OCI-LY1 (cell line): ENCODE measurements around the gene SP6.
A peak's percentile ranks its signal among the peaks of the same experiment; 100 is the strongest.

Source experiments
- H2AFZ ChIP-seq: fragments of 200-600 bp; sonication (generic), shearing (Covaris generic); 2 replicates; pipeline ENCODE4 v1.6.0; 2014; ENCODE audit warnings: antibody characterized with exemption, mild to moderate bottlenecking, low read length
- H3F3A ChIP-seq: fragments of 200-600 bp; sonication (generic), shearing (Covaris generic); 2 replicates; pipeline ENCODE4 v1.6.0; 2014; ENCODE audit warnings: mild to moderate bottlenecking, antibody characterized with exemption, low read length, moderate library complexity; ENCODE audit not compliant: insufficient read depth
- H3K27ac ChIP-seq: fragments of 200-600 bp; sonication (generic); 2 replicates; pipeline ENCODE4 v1.5.1; 2014; ENCODE audit warnings: low read length, mixed run types, mild to moderate bottlenecking, low read depth; ENCODE audit not compliant: poor library complexity, severe bottlenecking
- H3K27me3 ChIP-seq: fragments of 200-600 bp; sonication (generic); 2 replicates; pipeline ENCODE4 v1.6.0; 2014; ENCODE audit warnings: antibody characterized with exemption, mild to moderate bottlenecking, low read length, moderate library complexity; ENCODE audit not compliant: insufficient read depth
- H3K36me3 ChIP-seq: fragments of 200-600 bp; sonication (generic); 2 replicates; pipeline ENCODE4 v1.6.1; 2014; ENCODE audit warnings: mild to moderate bottlenecking, antibody characterized with exemption, low read length, moderate library complexity, mixed read lengths; ENCODE audit not compliant: insufficient read depth
- H3K4me1 ChIP-seq: fragments of 200-600 bp; sonication (generic); 2 replicates; pipeline ENCODE4 v1.5.1; 2014; ENCODE audit warnings: mild to moderate bottlenecking, low read length, moderate library complexity; ENCODE audit not compliant: insufficient read depth, severe bottlenecking
- H3K4me2 ChIP-seq: fragments of 200-600 bp; sonication (generic), shearing (Covaris generic); 2 replicates; pipeline ENCODE4 v1.6.1; 2014; ENCODE audit warnings: low read length
- H3K4me3 ChIP-seq: fragments of 200-600 bp; sonication (generic); 2 replicates; pipeline ENCODE4 v1.5.1; 2014; ENCODE audit warnings: low read length, low read depth, mild to moderate bottlenecking, mixed read lengths; ENCODE audit not compliant: poor library complexity, severe bottlenecking
- H3K79me2 ChIP-seq: fragments of 200-600 bp; shearing (Covaris generic); 2 replicates; pipeline ENCODE4 v1.6.1; 2016; ENCODE audit warnings: mixed run types, low read length, mixed read lengths; ENCODE audit not compliant: insufficient read depth
- H3K9ac ChIP-seq: fragments of 200-600 bp; sonication (generic), shearing (Covaris generic); 2 replicates; pipeline ENCODE4 v1.6.1; 2014; ENCODE audit warnings: mild to moderate bottlenecking, low read length, mixed read lengths
- H3K9me2 ChIP-seq: fragments of 200-600 bp; sonication (generic), shearing (Covaris generic); 2 replicates; pipeline ENCODE4 v1.6.1; 2014; ENCODE audit warnings: low read depth, mild to moderate bottlenecking, low read length, mixed read lengths
- H3K9me3 ChIP-seq: fragments of 200-600 bp; shearing (Covaris generic); 2 replicates; pipeline ENCODE4 v1.6.1; 2014; ENCODE audit warnings: low read length, mixed read lengths
- H4K20me1 ChIP-seq: fragments of 200-600 bp; sonication (generic), shearing (Covaris generic); 2 replicates; pipeline ENCODE4 v1.6.0; 2016; ENCODE audit warnings: mild to moderate bottlenecking, low read length; ENCODE audit not compliant: insufficient read depth
- CTCF ChIP-seq: fragments of 200-600 bp; sonication (generic), shearing (Covaris generic); IDR thresholded peaks from 2 replicates; pipeline ENCODE4 v1.5.1; 2017; ENCODE audit warnings: mild to moderate bottlenecking, antibody characterized with exemption, low read length, moderate library complexity, mixed read lengths
- EZH2 ChIP-seq: fragments of 200-600 bp; sonication (generic), shearing (Covaris generic); IDR thresholded peaks from 2 replicates; pipeline ENCODE4 v1.8.0; 2017; ENCODE audit warnings: borderline replicate concordance, mixed run types, mild to moderate bottlenecking, antibody characterized with exemption, low read length, moderate library complexity, mixed read lengths

SP6 gene

DNA sequence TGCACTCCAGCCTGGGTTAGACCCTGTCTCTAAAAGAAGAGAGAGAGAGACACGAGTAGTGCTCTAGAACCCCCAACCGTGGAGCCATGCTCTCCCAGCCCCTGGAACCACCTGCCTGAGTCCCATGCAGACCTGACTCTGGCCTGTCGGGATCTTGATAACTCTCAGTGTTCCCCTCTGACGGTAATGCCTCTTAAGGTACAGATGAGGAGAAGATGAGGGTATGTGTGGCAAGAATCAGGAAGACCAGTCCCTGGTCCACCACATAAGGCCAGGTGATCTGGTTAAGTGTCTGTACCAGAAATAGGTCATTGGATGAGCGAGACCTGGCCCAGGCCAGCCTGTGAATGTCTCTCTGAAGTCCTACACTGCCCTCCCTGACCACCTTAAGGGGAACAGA is 47.8 kb downstream of the SP6 start:
- Histone ChIP-seq H3F3A (no peaks in the 10 kb centered on the region), H3K9me3 (no peaks in the 10 kb centered on the region), H3K9ac (no peak overlapping the region), H3K9me2 (no peaks in the 10 kb centered on the region), H3K4me1 (no peaks in the 10 kb centered on the region), H3K36me3 (peaks cover 11% of the 10 kb centered on the region; the same call in 1 of the 2 replicates), H3K79me2 (no peaks in the 10 kb centered on the region), H3K4me2 (no peak overlapping the region), H3K27ac (no peak overlapping the region), H3K4me3 (no peak overlapping the region), H4K20me1 (no peaks in the 10 kb centered on the region), H3K27me3 (no peaks in the 10 kb centered on the region), H2AFZ (no peak overlapping the region)
- TF ChIP-seq EZH2 (no peak), CTCF (no peak)

DNA sequence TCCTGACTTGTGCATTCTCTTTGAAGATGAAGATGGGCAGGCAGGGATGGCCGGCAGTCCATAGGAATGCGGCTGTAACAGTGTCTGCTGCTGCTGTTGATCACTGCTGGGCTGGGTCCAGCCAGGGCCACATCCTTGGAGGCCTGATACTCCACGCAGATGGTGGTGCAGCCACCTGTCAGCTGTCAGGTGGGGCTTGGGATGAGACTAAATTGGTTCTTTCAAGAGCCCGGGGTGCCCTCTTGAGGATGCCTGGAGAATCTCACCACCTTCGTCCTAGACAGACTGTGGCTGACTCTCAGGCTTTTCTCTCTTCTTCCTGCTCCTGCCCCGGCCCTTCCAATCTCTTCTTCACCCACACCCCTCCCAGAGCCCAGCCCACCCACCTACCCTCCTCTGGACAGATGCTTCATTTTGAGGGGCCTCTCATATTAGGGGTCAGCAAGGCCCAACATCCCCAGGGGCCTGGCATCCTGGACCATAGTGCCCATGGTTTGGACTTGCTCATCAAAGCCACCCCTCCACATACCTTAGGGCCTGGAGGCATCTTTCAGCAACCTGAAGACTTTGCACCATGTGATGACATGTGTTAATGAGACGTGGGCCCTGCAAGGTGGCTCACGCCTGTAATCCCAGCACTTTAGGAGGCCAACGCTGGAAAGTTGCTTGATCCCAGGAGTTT is 48.5 kb downstream of the SP6 start:
- H3K9me2 ChIP-seq = no peaks in the 10 kb centered on the region
- no peaks in the 10 kb centered on the region for H3F3A ChIP-seq
- H3K4me3 ChIP-seq = no peak overlapping the region
- H3K36me3 ChIP-seq = peaks cover 5% of the 10 kb centered on the region; the same call in 1 of the 2 replicates
- H3K27ac ChIP-seq = no peak overlapping the region
- no peaks in the 10 kb centered on the region for H3K9me3 ChIP-seq
- no peak overlapping the region for H3K9ac ChIP-seq
- no peaks in the 10 kb centered on the region for H3K27me3 ChIP-seq
- H3K4me1 ChIP-seq = no peaks in the 10 kb centered on the region
- no peaks in the 10 kb centered on the region for H3K79me2 ChIP-seq
- no peaks in the 10 kb centered on the region for H4K20me1 ChIP-seq
- no peak overlapping the region for H2AFZ ChIP-seq
- TF ChIP-seq EZH2 = no peak
- peak; percentile 72 for TF ChIP-seq CTCF
- no peak overlapping the region for H3K4me2 ChIP-seq

DNA sequence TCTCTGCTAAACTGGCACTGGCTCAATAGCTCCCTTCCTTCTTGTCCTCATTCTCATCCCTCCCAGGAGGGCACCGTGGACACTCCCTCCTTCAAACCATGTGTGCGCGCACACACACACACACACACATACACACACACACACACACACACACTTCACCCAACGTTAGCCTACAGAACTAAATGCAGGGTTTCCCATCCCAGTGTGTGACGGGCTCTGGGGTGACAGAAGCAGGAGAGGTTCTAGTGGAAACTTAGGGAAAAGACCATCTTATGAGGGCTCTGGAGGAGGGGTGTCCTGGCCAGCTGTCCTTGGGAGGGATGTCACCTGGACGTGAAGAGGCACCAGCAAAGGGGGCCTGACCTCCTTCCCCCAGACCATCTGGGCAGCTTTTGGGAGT is 49.1 kb downstream of the SP6 start:
- no peaks in the 10 kb centered on the region for H3K36me3 ChIP-seq
- no peaks in the 10 kb centered on the region for H3K4me1 ChIP-seq
- H3K4me2 ChIP-seq = no peak overlapping the region
- no peaks in the 10 kb centered on the region for H3K9me3 ChIP-seq
- H3K9me2 ChIP-seq = no peaks in the 10 kb centered on the region
- no peak overlapping the region for H3K4me3 ChIP-seq
- no peaks in the 10 kb centered on the region for H4K20me1 ChIP-seq
- H3F3A ChIP-seq = no peaks in the 10 kb centered on the region
- no peaks in the 10 kb centered on the region for H3K79me2 ChIP-seq
- H3K9ac ChIP-seq = no peak overlapping the region
- TF ChIP-seq EZH2 = no peak
- no peak for TF ChIP-seq CTCF
- H3K27ac ChIP-seq = no peak overlapping the region
- no peaks in the 10 kb centered on the region for H3K27me3 ChIP-seq
- no peak overlapping the region for H2AFZ ChIP-seq
